ENCODE data around the gene CHSY1.

Gene CHSY1

GRCh38 chr15:101258238-101259144 lies 6.6 kb upstream of the CHSY1 start:
- no peak overlapping the region for H3K27ac Mint-ChIP-seq

DNA sequence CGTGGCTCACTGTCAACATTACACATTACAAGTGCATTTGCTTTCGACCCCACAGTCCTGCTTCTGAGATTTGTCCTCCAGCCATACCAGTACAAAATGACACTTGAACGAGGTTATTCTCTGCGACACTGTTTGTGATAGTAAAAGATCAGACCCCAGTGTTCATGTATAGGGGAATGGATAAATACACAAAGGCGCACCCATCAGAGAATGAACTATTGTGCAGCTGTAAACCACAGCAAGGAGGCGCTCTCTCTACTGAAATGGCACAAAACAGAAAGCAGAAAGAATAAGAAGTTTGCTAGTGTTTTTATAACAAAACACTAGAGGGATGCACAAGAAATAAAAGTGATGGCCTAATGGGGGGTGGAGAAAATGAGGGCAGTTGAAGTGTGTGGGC lies 4.9 kb upstream of the CHSY1 start:
- ATAC-seq (ENCODE audit: low read depth), result no peak
- Mint-ChIP-seq H3K4me1 (peaks cover 7% of the 10 kb centered on the region), H3K9me3 (no peaks in the 10 kb centered on the region), H3K4me3 (no peak overlapping the region), H3K27ac (no peak overlapping the region), H3K36me3 (no peaks in the 10 kb centered on the region), H3K27me3 (peaks cover 2% of the 10 kb centered on the region)
- DNase-seq (ENCODE audit: low spot score in 2 of 2), result no peak

More at GRCh38 chr15:101258238-101259144, 6.6 kb upstream of the CHSY1 start:
- Mint-ChIP-seq H3K4me3 (no peak overlapping the region), H3K36me3 (no peaks in the 10 kb centered on the region), H3K4me1 (no peaks in the 10 kb centered on the region), H3K9me3 (no peaks in the 10 kb centered on the region), H3K27me3 (peaks cover 3% of the 10 kb centered on the region)
- DNase-seq (ENCODE audit: low spot score in 2 of 2), result peak in 1 of 2 donors; percentile 46
- peak; percentile 74 for ATAC-seq (ENCODE audit: low read depth)

GRCh38 chr15:101255615-101256241 lies 3.9 kb upstream of the CHSY1 start:
- Mint-ChIP-seq H3K36me3 (no peaks in the 10 kb centered on the region), H3K4me1 (peaks cover 7% of the 10 kb centered on the region), H3K4me3 (no peak overlapping the region), H3K9me3 (no peaks in the 10 kb centered on the region), H3K27ac (no peak overlapping the region), H3K27me3 (peaks cover 2% of the 10 kb centered on the region)
- DNase-seq (ENCODE audit: low spot score in 2 of 2), result no peak
- ATAC-seq (ENCODE audit: low read depth), result no peak

DNA sequence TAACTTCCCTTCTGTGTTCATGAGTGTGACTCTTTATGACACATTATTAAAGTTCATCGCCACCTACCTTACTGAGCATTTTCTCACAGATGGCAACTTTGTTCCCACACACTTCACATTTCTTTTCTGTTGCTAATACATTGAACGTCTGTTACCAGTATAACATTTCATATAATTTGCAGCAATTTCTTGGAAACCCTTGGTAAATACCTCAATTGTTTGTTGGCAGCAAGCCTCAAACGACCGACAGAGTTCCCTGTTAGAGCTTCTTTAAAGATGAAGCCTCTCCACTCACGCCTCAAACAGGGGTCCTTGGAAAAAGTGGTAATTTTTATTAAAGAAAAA lies 3.2 kb upstream of the CHSY1 start:
- Mint-ChIP-seq H3K27ac (no peak overlapping the region), H3K27me3 (peaks cover 2% of the 10 kb centered on the region)

GRCh38 chr15:101254157-101255050 lies 2.6 kb upstream of the CHSY1 start:
- Mint-ChIP-seq H3K9me3 (no peaks in the 10 kb centered on the region), H3K27me3 (no peaks in the 10 kb centered on the region), H3K27ac (no peak overlapping the region), H3K4me1 (peaks cover 13% of the 10 kb centered on the region), H3K4me3 (no peak overlapping the region), H3K36me3 (no peaks in the 10 kb centered on the region)
- DNase-seq (ENCODE audit: low spot score in 2 of 2) (no peak), ATAC-seq (ENCODE audit: low read depth) (no peak)

More for the DNA sequence above, 3.2 kb upstream of the CHSY1 start:
- no peak for ATAC-seq (ENCODE audit: low read depth)
- Mint-ChIP-seq H3K9me3 (no peaks in the 10 kb centered on the region), H3K4me1 (peaks cover 12% of the 10 kb centered on the region), H3K36me3 (no peaks in the 10 kb centered on the region), H3K4me3 (no peak overlapping the region)
- DNase-seq (ENCODE audit: low spot score in 2 of 2), result no peak

- no peaks in the 10 kb centered on the region for H3K36me3 Mint-ChIP-seq
- peaks cover 13% of the 10 kb centered on the region for H3K4me1 Mint-ChIP-seq
- no peak for DNase-seq (ENCODE audit: low spot score in 2 of 2)
- H3K27ac Mint-ChIP-seq, result peak overlapping the region; percentile 58
- H3K9me3 Mint-ChIP-seq, result no peaks in the 10 kb centered on the region
- H3K27me3 Mint-ChIP-seq, result no peaks in the 10 kb centered on the region
- H3K4me3 Mint-ChIP-seq, result peak overlapping the region; percentile 97
- no peak for ATAC-seq (ENCODE audit: low read depth)
These were observed 988 bp upstream of the CHSY1 start for GRCh38 chr15:101252836-101253235.

DNA sequence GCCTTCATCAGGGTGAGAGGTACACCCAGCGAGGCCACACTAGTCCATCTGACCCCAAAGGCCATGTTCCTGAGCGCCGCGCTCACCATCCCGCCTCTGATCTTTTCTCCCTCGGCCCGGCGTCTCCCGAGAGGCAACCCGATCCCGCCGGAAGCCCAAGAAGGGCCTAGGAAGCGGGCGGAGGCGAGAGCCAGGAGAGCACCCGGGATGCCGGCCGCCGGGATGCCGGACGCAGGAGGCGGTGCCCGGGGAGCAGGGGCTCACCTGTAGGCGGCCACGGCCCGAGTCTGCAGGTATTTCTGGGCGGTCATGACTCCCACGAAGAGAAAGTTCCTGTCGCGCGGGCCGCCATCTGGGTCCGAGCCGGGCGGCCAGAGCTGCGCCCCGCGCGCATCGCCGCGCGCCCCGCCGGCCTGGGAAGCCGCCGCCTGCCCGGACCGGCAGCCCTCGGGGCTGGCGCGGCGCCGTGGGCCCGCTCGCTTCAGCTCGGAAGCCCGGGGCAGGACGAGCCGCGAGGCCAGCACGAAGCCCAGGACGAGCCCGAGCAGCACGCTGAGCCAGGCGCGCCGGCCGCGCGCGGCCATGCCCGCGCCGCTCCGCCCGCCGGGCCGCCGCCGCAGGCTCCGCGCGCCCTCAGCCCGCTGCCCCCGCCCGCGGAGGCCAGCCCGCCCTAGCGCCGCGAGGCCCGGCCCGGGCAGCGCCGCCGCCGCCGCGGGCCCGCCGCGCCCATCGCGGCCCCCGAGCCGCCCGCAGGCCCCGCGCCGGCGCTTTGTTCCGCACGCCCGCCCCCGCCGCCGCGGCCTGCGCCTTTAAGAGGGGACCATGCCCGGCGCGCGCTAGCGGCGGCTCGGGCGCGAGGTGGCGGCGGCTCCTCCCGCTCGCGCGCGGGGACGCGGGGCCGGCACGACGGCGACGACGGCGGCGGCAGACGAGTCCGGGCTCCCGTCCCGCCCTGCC lies 697 bp downstream of the CHSY1 start:
- no peaks in the 10 kb centered on the region for H3K9me3 Mint-ChIP-seq
- peak in 1 of 2 donors; percentile 33 for DNase-seq (ENCODE audit: low spot score in 2 of 2)
- no peaks in the 10 kb centered on the region for H3K27me3 Mint-ChIP-seq
- peak; percentile 66 for ATAC-seq (ENCODE audit: low read depth)
- H3K27ac Mint-ChIP-seq, result peak overlapping the region; percentile 69
- H3K36me3 Mint-ChIP-seq, result no peaks in the 10 kb centered on the region
- peaks cover 27% of the 10 kb centered on the region for H3K4me1 Mint-ChIP-seq
- peak overlapping the region; percentile 93 for H3K4me3 Mint-ChIP-seq

- Mint-ChIP-seq H3K4me3 (peak overlapping the region; percentile 86), H3K36me3 (no peaks in the 10 kb centered on the region), H3K27me3 (no peaks in the 10 kb centered on the region), H3K4me1 (peaks cover 33% of the 10 kb centered on the region), H3K27ac (peak overlapping the region; percentile 69), H3K9me3 (no peaks in the 10 kb centered on the region)
- DNase-seq (ENCODE audit: low spot score in 2 of 2) (no peak), ATAC-seq (ENCODE audit: low read depth) (no peak)
These were observed 1.5 kb downstream of the CHSY1 start for GRCh38 chr15:101250341-101250831.

- H3K27me3 Mint-ChIP-seq, result no peaks in the 10 kb centered on the region
- peaks cover 52% of the 10 kb centered on the region for H3K4me1 Mint-ChIP-seq
- no peak for DNase-seq (ENCODE audit: low spot score in 2 of 2)
- no peak overlapping the region for H3K27ac Mint-ChIP-seq
- no peak for ATAC-seq (ENCODE audit: low read depth)
- H3K4me3 Mint-ChIP-seq, result no peak overlapping the region
- no peaks in the 10 kb centered on the region for H3K9me3 Mint-ChIP-seq
- no peaks in the 10 kb centered on the region for H3K36me3 Mint-ChIP-seq
These were observed 3.6 kb downstream of the CHSY1 start for GRCh38 chr15:101248274-101248673.

DNA sequence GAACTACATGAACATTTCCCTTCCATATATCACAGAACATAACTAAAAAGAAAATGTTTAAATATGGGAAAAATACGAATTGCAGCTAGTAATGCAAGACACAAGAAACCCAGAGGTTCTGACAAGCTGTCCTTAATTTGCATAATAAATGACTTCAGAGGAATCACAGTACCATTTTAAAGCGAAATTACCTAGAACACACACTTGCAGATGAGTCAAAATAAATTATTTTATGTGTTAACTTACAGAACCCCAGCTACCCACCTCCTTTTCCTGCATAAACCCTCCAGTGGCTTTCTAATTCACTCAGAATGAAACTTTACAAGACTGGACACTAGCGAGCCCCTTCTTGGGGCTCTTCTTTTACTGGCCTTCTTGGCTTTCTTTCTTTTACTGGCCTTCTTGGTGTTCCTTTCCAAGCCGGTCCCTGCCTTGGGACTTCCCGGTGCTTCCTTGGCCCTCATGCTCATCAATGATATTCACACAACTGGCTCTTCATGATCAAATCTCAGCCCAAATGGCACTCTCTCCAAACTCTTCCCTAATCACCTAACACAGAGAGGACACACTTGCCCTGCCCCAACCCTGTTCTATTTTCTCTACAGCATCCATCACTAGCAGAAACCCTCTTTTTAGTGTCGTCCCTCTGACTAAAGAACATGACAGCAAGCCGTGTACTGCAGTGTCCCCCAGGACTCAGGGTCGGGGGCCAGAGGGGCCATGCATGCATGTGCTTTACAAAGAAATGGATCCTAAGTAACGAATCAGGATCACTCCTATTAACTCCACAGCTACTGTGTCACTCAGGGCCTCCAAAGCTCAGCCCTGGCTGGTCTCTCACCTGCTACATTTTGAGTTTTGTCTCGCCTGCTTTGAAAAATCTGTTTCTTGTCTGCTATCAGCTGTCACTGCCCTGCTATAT lies 4.8 kb downstream of the CHSY1 start:
- ATAC-seq (ENCODE audit: low read depth), result no peak

GRCh38 chr15:101246391-101246790 lies 5.5 kb downstream of the CHSY1 start:
- ATAC-seq (ENCODE audit: low read depth) (peak; percentile 8), DNase-seq (ENCODE audit: low spot score in 2 of 2) (no peak)
- peaks cover 57% of the 10 kb centered on the region for H3K4me1 Mint-ChIP-seq
- no peaks in the 10 kb centered on the region for H3K36me3 Mint-ChIP-seq
- peak overlapping the region; percentile 80 for H3K4me3 Mint-ChIP-seq
- peak overlapping the region; percentile 78 for H3K27ac Mint-ChIP-seq
- no peaks in the 10 kb centered on the region for H3K9me3 Mint-ChIP-seq
- H3K27me3 Mint-ChIP-seq, result no peaks in the 10 kb centered on the region

More for the DNA sequence above, 4.8 kb downstream of the CHSY1 start:
- Mint-ChIP-seq H3K36me3 (no peaks in the 10 kb centered on the region), H3K27ac (peak overlapping the region; percentile 78), H3K4me3 (peak overlapping the region; percentile 80), H3K27me3 (no peaks in the 10 kb centered on the region), H3K9me3 (no peaks in the 10 kb centered on the region), H3K4me1 (peaks cover 55% of the 10 kb centered on the region)
- no peak for DNase-seq (ENCODE audit: low spot score in 2 of 2)

Data from memory B cell (primary cell).